ENCODE results near the gene SLC11A2.

- TF ChIP-seq, protein P1, sequence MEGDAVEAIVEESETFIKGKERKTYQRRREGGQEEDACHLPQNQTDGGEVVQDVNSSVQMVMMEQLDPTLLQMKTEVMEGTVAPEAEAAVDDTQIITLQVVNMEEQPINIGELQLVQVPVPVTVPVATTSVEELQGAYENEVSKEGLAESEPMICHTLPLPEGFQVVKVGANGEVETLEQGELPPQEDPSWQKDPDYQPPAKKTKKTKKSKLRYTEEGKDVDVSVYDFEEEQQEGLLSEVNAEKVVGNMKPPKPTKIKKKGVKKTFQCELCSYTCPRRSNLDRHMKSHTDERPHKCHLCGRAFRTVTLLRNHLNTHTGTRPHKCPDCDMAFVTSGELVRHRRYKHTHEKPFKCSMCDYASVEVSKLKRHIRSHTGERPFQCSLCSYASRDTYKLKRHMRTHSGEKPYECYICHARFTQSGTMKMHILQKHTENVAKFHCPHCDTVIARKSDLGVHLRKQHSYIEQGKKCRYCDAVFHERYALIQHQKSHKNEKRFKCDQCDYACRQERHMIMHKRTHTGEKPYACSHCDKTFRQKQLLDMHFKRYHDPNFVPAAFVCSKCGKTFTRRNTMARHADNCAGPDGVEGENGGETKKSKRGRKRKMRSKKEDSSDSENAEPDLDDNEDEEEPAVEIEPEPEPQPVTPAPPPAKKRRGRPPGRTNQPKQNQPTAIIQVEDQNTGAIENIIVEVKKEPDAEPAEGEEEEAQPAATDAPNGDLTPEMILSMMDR (IDR thresholded peaks at IDR 0.05) = no peak
- no peak for TF ChIP-seq ZFX (IDR thresholded peaks at IDR 0.05; ENCODE audit: borderline replicate concordance)
These were observed 76.3 kb downstream of the SLC11A2 start for GRCh38 chr12:50949801-50950302.
